Esophagus squamous epithelium (tissue), 4 donors: ENCODE measurements around the gene VSTM4.

Experiments used
- CTCF ChIP-seq, 6 experiments: fragments of 450-650 bp in 4 of 6; fragments of 200-600 bp in 2 of 6; sonication (generic) in 2 of 6; IDR thresholded peaks; one replicate each; pipeline ENCODE4 v1.5.1; 2016 to 2019; ENCODE audit warnings: antibody characterized with exemption in 6 of 6, mild to moderate bottlenecking in 4 of 6, moderate library complexity in 4 of 6
- POLR2A ChIP-seq, 4 donors: fragments of 450-650 bp; IDR thresholded peaks; one replicate each; pipeline ENCODE4 v1.6.1; 2017; ENCODE audit warnings: antibody characterized with exemption in 4 of 4, mild to moderate bottlenecking in 4 of 4, moderate library complexity in 3 of 4

- TF ChIP-seq POLR2A (IDR thresholded peaks at IDR 0.05), result no peak
- TF ChIP-seq CTCF (IDR thresholded peaks at IDR 0.05), result no peak
Measured at GRCh38 chr10:48973065-48973464, 142.3 kb downstream of the VSTM4 start.
